Effector CD4-positive, alpha-beta T cell (primary cell): ENCODE data around the gene DEPDC7. TPM values are rescaled to one million over a fixed set of nuclear protein-coding genes. Genes with fewer than 3 reads are reported as not detected.
"Not testable (repeated sequence)": the region's sequence is repeated elsewhere in the genome, so short reads cannot be mapped to it uniquely, and the experiment has no call there.

Experiments used
- DNase-seq: peaks from one replicate; pipeline ENCODE4 v3.0.0-alpha.2; 2020
- total RNA-seq: gene quantifications from one replicate; lab custom pipeline; 2026; lab: John Stamatoyannopoulos, UW

Gene DEPDC7
- total RNA-seq = not detected

GRCh38 chr11:33015621-33016551 is at the start of gene DEPDC7:
TSS of gene DEPDC7 (plus strand) at chr11:33015878. CDS start at chr11:33015956, 78 bp downstream.
- peak; percentile 66 for DNase-seq

GRCh38 chr11:32968541-32968940 is 47.1 kb upstream of the DEPDC7 start:
- DNase-seq = no peak

GRCh38 chr11:32972233-32972632 is 43.4 kb upstream of the DEPDC7 start:
- not testable (repeated sequence) for DNase-seq

- DNase-seq = no peak
Observed at GRCh38 chr11:32972781-32973180, 42.9 kb upstream of the DEPDC7 start.

- DNase-seq = no peak
Observed at GRCh38 chr11:32982626-32983025, 33.1 kb upstream of the DEPDC7 start.

- no peak for DNase-seq
Observed at GRCh38 chr11:32983506-32983905, 32.2 kb upstream of the DEPDC7 start.

GRCh38 chr11:32985600-32985999 is 30.1 kb upstream of the DEPDC7 start:
- DNase-seq = no peak

GRCh38 chr11:32987851-32988250 is 27.8 kb upstream of the DEPDC7 start:
- no peak for DNase-seq

- no peak for DNase-seq
Observed at GRCh38 chr11:32990481-32990880, 25.2 kb upstream of the DEPDC7 start.

- no peak for DNase-seq
Observed at GRCh38 chr11:32991427-32991826, 24.3 kb upstream of the DEPDC7 start.

GRCh38 chr11:32991898-32992297 is 23.8 kb upstream of the DEPDC7 start:
- no peak for DNase-seq

GRCh38 chr11:33000181-33000580 is 15.5 kb upstream of the DEPDC7 start:
- DNase-seq = no peak

- no peak for DNase-seq
Observed at GRCh38 chr11:33001281-33001680, 14.4 kb upstream of the DEPDC7 start.

- no peak for DNase-seq
Observed at GRCh38 chr11:33001751-33002542, 13.7 kb upstream of the DEPDC7 start.

GRCh38 chr11:33005175-33005574 is 10.5 kb upstream of the DEPDC7 start:
- no peak for DNase-seq

GRCh38 chr11:33006010-33006409 is 9.7 kb upstream of the DEPDC7 start:
- DNase-seq = no peak

GRCh38 chr11:33013755-33014154 is 1.9 kb upstream of the DEPDC7 start:
- DNase-seq = no peak

- DNase-seq = no peak
Observed at GRCh38 chr11:33016654-33017053, 976 bp downstream of the DEPDC7 start.

GRCh38 chr11:33017478-33017877 is 1.8 kb downstream of the DEPDC7 start:
- no peak for DNase-seq

GRCh38 chr11:33017965-33018364 is 2.3 kb downstream of the DEPDC7 start:
- DNase-seq = no peak

GRCh38 chr11:33018840-33019239 is 3.2 kb downstream of the DEPDC7 start:
- no peak for DNase-seq

GRCh38 chr11:33021501-33021900 is 5.8 kb downstream of the DEPDC7 start:
- no peak for DNase-seq

- no peak for DNase-seq
Observed at GRCh38 chr11:33021937-33022336, 6.3 kb downstream of the DEPDC7 start.

- DNase-seq = no peak
Observed at GRCh38 chr11:33025339-33025722, 9.7 kb downstream of the DEPDC7 start.
